Liver (tissue), 9 donors: ENCODE results near the gene MEF2A. TPM values are rescaled to one million over a fixed set of nuclear protein-coding genes. Genes with fewer than 3 reads are reported as not detected.

Source experiments
- DNase-seq: peaks from one replicate; pipeline ENCODE4 v3.0.0-alpha.2; 2017; ENCODE audit warnings: low spot score
- H3K27ac ChIP-seq, 2 donors: one replicate each; pipeline ENCODE4 v1.7.0; 2013; ENCODE audit warnings: inconsistent platforms in 2 of 2, low read length in 2 of 2, control low read depth in 1 of 2, low read depth in 1 of 2, mild to moderate bottlenecking in 1 of 2
- H3K27me3 ChIP-seq, 4 donors: one replicate each; pipeline versions ENCODE4 v1.6.1 to v1.7.0; 2013; ENCODE audit warnings: low read length in 3 of 4, inconsistent platforms in 1 of 4, mild to moderate bottlenecking in 1 of 4, moderate library complexity in 1 of 4; ENCODE audit not compliant: control insufficient read depth in 4 of 4, insufficient read depth in 4 of 4
- H3K36me3 ChIP-seq, 4 donors: one replicate each; pipeline versions ENCODE4 v1.6.1 to v1.7.0; 2013; ENCODE audit warnings: low read length in 3 of 4, mild to moderate bottlenecking in 3 of 4, low read depth in 1 of 4, moderate library complexity in 1 of 4; ENCODE audit not compliant: control insufficient read depth in 4 of 4, insufficient read depth in 3 of 4
- H3K4me1 ChIP-seq, 4 donors: one replicate each; pipeline versions ENCODE4 v1.6.1 to v1.7.0; 2013; ENCODE audit warnings: low read length in 3 of 4, mild to moderate bottlenecking in 3 of 4, moderate library complexity in 1 of 4; ENCODE audit not compliant: control insufficient read depth in 4 of 4, insufficient read depth in 4 of 4
- H3K4me3 ChIP-seq, 3 donors: one replicate each; pipeline versions ENCODE4 v1.6.1 to v1.7.0; 2013; ENCODE audit warnings: low read length in 3 of 3, control low read depth in 1 of 3, low read depth in 1 of 3, mild to moderate bottlenecking in 1 of 3
- H3K9ac ChIP-seq, 2 donors: one replicate each; pipeline ENCODE4 v1.7.0; 2013; ENCODE audit warnings: low read length in 2 of 2, mild to moderate bottlenecking in 2 of 2, moderate library complexity in 2 of 2, control low read depth in 1 of 2, low read depth in 1 of 2
- H3K9me3 ChIP-seq, 4 donors: one replicate each; pipeline versions ENCODE4 v1.6.1 to v1.7.0; 2013; ENCODE audit warnings: low read length in 3 of 4; ENCODE audit not compliant: control insufficient read depth in 4 of 4
- EGR1 ChIP-seq, 2 donors: IDR thresholded peaks; 2 replicates each; pipeline ENCODE4 v1.6.1; 2016 to 2018; ENCODE audit warnings: antibody characterized with exemption in 2 of 2, low read depth in 2 of 2
- FOXA2 ChIP-seq: IDR thresholded peaks from 2 replicates; pipeline ENCODE4 v1.6.1; 2016; ENCODE audit warnings: antibody characterized with exemption
- GABPA ChIP-seq, 2 donors: IDR thresholded peaks in 1 of 2; conservative IDR thresholded peaks in 1 of 2; 2 replicates each; pipeline ENCODE4 v1.6.1; 2016; ENCODE audit warnings: antibody characterized with exemption in 2 of 2, mild to moderate bottlenecking in 1 of 2, moderate library complexity in 1 of 2
- HNF4A ChIP-seq, 2 donors: conservative IDR thresholded peaks; 2 replicates each; pipeline ENCODE4 v1.6.1; 2016; ENCODE audit warnings: antibody characterized with exemption in 2 of 2, mild to moderate bottlenecking in 2 of 2
- HNF4G ChIP-seq: IDR thresholded peaks from 2 replicates; pipeline ENCODE4 v1.6.1; 2016; ENCODE audit warnings: antibody characterized with exemption
- JUND ChIP-seq, 2 donors: IDR thresholded peaks; 2 replicates each; pipeline ENCODE4 v1.6.1; 2016; ENCODE audit warnings: antibody characterized with exemption in 2 of 2
- NR2F2 ChIP-seq: IDR thresholded peaks from 2 replicates; pipeline ENCODE4 v1.6.1; 2016; ENCODE audit warnings: antibody characterized with exemption
- RAD21 ChIP-seq, 2 donors: IDR thresholded peaks; 2 replicates each; pipeline ENCODE4 v1.6.1; 2016; ENCODE audit warnings: antibody characterized with exemption in 2 of 2, mild to moderate bottlenecking in 2 of 2
- RXRA ChIP-seq, 2 donors: IDR thresholded peaks; 2 replicates each; pipeline ENCODE4 v1.6.1; 2017 to 2018; ENCODE audit warnings: antibody characterized with exemption in 2 of 2, mild to moderate bottlenecking in 1 of 2
- SP1 ChIP-seq: IDR thresholded peaks from 2 replicates; pipeline ENCODE4 v1.6.1; 2018; ENCODE audit warnings: antibody characterized with exemption, mild to moderate bottlenecking
- TAF1 ChIP-seq: conservative IDR thresholded peaks from 2 replicates; pipeline ENCODE4 v1.6.1; 2016; ENCODE audit warnings: antibody characterized with exemption, mild to moderate bottlenecking
- YY1 ChIP-seq: IDR thresholded peaks from 2 replicates; pipeline ENCODE4 v1.6.1; 2016; ENCODE audit warnings: antibody characterized with exemption, mild to moderate bottlenecking
- WGBS: extraction: QIAGEN DNeasy Blood & Tissue Kit; methylation state at CpG from one replicate; pipeline ENCODE4 v1.1.7; 2013; 5-methylcytosine and 5-hydroxymethylcytosine counted together
- polyA plus RNA-seq, 2 donors: library from polyadenylated mRNA; stranded (reverse) in 1 of 2; unstranded in 1 of 2; fragments of 200-250 nt in 1 of 2; fragments of >200 nt in 1 of 2; fragmentation: Nextera tagmentation in 1 of 2; extraction: Ambion mirVana in 1 of 2; gene quantifications; one replicate each; pipeline versions ENCODE4 v1.2.1 to v1.2.3, GENCODE V29; 2013 to 2015
- total RNA-seq, 2 donors: library from RNA; depleted of rRNA; stranded (reverse); fragments of >200 nt; gene quantifications; one replicate each; pipeline ENCODE4 v1.2.3, GENCODE V29; 2014
- TF ChIP-seq, protein P1 (sequence below): fragments of 150-350 bp; IDR thresholded peaks from 2 replicates; pipeline ENCODE4 v1.5.1; 2017; ENCODE audit warnings: improper control_type of control experiment, low read depth, low read length; ENCODE audit not compliant: missing input control
- TF ChIP-seq, protein P2 (sequence below): IDR thresholded peaks from 2 replicates; pipeline ENCODE4 v1.6.1; 2016; ENCODE audit warnings: antibody characterized with exemption
- TF ChIP-seq, protein P3 (sequence below): IDR thresholded peaks from 2 replicates; pipeline ENCODE4 v1.6.1; 2016; ENCODE audit warnings: antibody characterized with exemption
- TF ChIP-seq, protein P4 (sequence below): IDR thresholded peaks from 2 replicates; pipeline ENCODE4 v1.6.1; 2016; ENCODE audit warnings: antibody characterized with exemption
- TF ChIP-seq, protein P5 (sequence below): IDR thresholded peaks from 2 replicates; pipeline ENCODE4 v1.6.1; 2016; ENCODE audit warnings: antibody characterized with exemption, mild to moderate bottlenecking
- donor health status: healthy.
- donor health status: healthy.
- donor health status: healthy.
- donor health status: healthy.
- donor health status: healthy.

MEF2A gene
- total and polyA plus RNA-seq, 4 donors, result 8.5 to 45.9 (median 18.2) TPM

DNA sequence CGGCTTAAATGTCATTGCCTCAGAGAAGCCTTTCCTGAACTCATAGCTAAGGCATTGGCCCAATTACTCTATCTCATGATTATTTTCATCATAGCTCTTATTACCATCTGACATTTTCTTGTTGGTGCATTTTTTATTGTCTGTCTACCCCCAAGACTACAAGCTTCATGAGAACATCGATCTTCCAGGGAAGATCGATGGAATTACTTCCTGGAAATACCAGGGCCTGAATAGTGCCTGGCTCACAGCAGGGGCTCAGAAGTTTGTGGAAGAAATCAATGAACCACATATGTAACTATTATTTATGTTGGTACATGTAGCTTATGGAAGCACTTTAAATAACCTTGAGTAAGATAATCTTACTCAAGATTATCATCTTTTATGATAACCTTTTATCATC, 7.7 kb upstream of the MEF2A start:
- Histone ChIP-seq H3K9me3 (no peaks in the 10 kb centered on the region), H3K4me1 (no peaks in the 10 kb centered on the region), H3K27ac (no peak overlapping the region), H3K9ac (no peak overlapping the region), H3K36me3 (no peaks in the 10 kb centered on the region), H3K4me3 (no peak overlapping the region), H3K27me3 (no peaks in the 10 kb centered on the region)
- 93% methylated on average over 3 of the region's 3 CpGs for WGBS
- TF ChIP-seq, protein P1, sequence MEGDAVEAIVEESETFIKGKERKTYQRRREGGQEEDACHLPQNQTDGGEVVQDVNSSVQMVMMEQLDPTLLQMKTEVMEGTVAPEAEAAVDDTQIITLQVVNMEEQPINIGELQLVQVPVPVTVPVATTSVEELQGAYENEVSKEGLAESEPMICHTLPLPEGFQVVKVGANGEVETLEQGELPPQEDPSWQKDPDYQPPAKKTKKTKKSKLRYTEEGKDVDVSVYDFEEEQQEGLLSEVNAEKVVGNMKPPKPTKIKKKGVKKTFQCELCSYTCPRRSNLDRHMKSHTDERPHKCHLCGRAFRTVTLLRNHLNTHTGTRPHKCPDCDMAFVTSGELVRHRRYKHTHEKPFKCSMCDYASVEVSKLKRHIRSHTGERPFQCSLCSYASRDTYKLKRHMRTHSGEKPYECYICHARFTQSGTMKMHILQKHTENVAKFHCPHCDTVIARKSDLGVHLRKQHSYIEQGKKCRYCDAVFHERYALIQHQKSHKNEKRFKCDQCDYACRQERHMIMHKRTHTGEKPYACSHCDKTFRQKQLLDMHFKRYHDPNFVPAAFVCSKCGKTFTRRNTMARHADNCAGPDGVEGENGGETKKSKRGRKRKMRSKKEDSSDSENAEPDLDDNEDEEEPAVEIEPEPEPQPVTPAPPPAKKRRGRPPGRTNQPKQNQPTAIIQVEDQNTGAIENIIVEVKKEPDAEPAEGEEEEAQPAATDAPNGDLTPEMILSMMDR, result no peak
- TF ChIP-seq NR2F2, result no peak
- TF ChIP-seq JUND (IDR thresholded peaks at IDR 0.05), result no peak
- no peak for TF ChIP-seq EGR1 (IDR thresholded peaks at IDR 0.05; ENCODE audit: low read depth in 2 of 2)
- TF ChIP-seq, protein P2, sequence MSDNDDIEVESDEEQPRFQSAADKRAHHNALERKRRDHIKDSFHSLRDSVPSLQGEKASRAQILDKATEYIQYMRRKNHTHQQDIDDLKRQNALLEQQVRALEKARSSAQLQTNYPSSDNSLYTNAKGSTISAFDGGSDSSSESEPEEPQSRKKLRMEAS, result no peak
- no peak for TF ChIP-seq RAD21 (IDR thresholded peaks at IDR 0.05)
- TF ChIP-seq FOXA2, result no peak
- no peak for TF ChIP-seq GABPA (IDR thresholded peaks at IDR 0.05 in 1 of 2, conservative IDR thresholded peaks at IDR 0.05 in 1 of 2)
- no peak for DNase-seq

DNA sequence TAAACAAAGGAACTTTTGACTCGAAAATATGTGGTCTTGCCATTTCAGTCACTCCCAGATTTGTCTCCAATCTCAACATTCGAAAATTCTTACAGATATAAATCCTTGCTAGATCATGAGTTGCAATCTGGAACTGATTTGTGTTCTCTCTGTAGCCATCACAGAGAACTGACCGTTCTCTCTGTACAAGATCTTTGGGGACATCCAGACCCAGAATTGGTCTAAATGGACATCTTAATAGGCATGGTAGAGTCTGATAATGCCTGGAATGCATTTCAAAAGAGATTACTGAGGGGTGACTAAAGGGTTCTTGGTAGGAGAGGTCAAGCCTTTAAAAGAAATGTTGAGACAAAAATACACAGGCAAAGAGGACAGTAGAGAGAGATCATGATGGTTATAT, 7.2 kb upstream of the MEF2A start:
- Histone ChIP-seq H3K4me1 (no peaks in the 10 kb centered on the region), H3K9me3 (no peaks in the 10 kb centered on the region), H3K9ac (no peak overlapping the region), H3K36me3 (no peaks in the 10 kb centered on the region), H3K27ac (no peak overlapping the region), H3K27me3 (no peaks in the 10 kb centered on the region), H3K4me3 (no peak overlapping the region)
- WGBS, result 85% methylated on average over 3 of the region's 3 CpGs
- no peak for DNase-seq
- TF ChIP-seq JUND (IDR thresholded peaks at IDR 0.05) (no peak), RAD21 (IDR thresholded peaks at IDR 0.05) (no peak), TAF1 (no peak), YY1 (no peak), FOXA2 (no peak), EGR1 (IDR thresholded peaks at IDR 0.05; ENCODE audit: low read depth in 2 of 2) (no peak), GABPA (IDR thresholded peaks at IDR 0.05 in 1 of 2, conservative IDR thresholded peaks at IDR 0.05 in 1 of 2) (no peak), RXRA (IDR thresholded peaks at IDR 0.05) (no peak), NR2F2 (no peak), HNF4G (no peak), HNF4A (conservative IDR thresholded peaks at IDR 0.05) (no peak), SP1 (no peak)
- TF ChIP-seq, protein P3, sequence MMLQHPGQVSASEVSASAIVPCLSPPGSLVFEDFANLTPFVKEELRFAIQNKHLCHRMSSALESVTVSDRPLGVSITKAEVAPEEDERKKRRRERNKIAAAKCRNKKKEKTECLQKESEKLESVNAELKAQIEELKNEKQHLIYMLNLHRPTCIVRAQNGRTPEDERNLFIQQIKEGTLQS, result no peak
- TF ChIP-seq, protein P1, result no peak
- TF ChIP-seq, protein P2, result no peak
- TF ChIP-seq, protein P4, sequence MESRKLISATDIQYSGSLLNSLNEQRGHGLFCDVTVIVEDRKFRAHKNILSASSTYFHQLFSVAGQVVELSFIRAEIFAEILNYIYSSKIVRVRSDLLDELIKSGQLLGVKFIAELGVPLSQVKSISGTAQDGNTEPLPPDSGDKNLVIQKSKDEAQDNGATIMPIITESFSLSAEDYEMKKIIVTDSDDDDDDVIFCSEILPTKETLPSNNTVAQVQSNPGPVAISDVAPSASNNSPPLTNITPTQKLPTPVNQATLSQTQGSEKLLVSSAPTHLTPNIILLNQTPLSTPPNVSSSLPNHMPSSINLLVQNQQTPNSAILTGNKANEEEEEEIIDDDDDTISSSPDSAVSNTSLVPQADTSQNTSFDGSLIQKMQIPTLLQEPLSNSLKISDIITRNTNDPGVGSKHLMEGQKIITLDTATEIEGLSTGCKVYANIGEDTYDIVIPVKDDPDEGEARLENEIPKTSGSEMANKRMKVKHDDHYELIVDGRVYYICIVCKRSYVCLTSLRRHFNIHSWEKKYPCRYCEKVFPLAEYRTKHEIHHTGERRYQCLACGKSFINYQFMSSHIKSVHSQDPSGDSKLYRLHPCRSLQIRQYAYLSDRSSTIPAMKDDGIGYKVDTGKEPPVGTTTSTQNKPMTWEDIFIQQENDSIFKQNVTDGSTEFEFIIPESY, result no peak
- TF ChIP-seq, protein P5, sequence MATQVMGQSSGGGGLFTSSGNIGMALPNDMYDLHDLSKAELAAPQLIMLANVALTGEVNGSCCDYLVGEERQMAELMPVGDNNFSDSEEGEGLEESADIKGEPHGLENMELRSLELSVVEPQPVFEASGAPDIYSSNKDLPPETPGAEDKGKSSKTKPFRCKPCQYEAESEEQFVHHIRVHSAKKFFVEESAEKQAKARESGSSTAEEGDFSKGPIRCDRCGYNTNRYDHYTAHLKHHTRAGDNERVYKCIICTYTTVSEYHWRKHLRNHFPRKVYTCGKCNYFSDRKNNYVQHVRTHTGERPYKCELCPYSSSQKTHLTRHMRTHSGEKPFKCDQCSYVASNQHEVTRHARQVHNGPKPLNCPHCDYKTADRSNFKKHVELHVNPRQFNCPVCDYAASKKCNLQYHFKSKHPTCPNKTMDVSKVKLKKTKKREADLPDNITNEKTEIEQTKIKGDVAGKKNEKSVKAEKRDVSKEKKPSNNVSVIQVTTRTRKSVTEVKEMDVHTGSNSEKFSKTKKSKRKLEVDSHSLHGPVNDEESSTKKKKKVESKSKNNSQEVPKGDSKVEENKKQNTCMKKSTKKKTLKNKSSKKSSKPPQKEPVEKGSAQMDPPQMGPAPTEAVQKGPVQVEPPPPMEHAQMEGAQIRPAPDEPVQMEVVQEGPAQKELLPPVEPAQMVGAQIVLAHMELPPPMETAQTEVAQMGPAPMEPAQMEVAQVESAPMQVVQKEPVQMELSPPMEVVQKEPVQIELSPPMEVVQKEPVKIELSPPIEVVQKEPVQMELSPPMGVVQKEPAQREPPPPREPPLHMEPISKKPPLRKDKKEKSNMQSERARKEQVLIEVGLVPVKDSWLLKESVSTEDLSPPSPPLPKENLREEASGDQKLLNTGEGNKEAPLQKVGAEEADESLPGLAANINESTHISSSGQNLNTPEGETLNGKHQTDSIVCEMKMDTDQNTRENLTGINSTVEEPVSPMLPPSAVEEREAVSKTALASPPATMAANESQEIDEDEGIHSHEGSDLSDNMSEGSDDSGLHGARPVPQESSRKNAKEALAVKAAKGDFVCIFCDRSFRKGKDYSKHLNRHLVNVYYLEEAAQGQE, result no peak
